Measurements from ENCODE around the gene PLEKHG7.

- TF ChIP-seq EP300 (IDR thresholded peaks at IDR 0.05; ENCODE audit: low read depth) (no peak), CTCF (IDR thresholded peaks at IDR 0.05) (no peak), POLR2AphosphoS5 (IDR thresholded peaks at IDR 0.05) (no peak), POLR2A (IDR thresholded peaks at IDR 0.05) (no peak)
Measured at GRCh38 chr12:92719674-92720073, 16.9 kb downstream of the PLEKHG7 start.

Data from transverse colon (tissue), 4 donors.